Umbilical cord (tissue), 2 donors: ENCODE measurements around the gene WDR45B. TPM values are rescaled to one million over a fixed set of nuclear protein-coding genes. Genes with fewer than 3 reads are reported as not detected.
"Not testable (repeated sequence)": the region's sequence is repeated elsewhere in the genome, so short reads cannot be mapped to it uniquely, and the experiment has no call there.

Experiments used
- DNase-seq: peaks from one replicate; pipeline ENCODE4 v3.0.0-alpha.2; 2015; ENCODE audit warnings: low spot score
- total RNA-seq: library from RNA; depleted of rRNA; stranded (reverse); fragments of >200 nt; gene quantifications from one replicate; pipeline ENCODE4 v1.2.3, GENCODE V29; 2014; ENCODE audit warnings: low replicate concordance; ENCODE audit not compliant: insufficient read depth

The WDR45B gene
- total RNA-seq, 1 donor from 2014 or later = 95.1 TPM

DNA sequence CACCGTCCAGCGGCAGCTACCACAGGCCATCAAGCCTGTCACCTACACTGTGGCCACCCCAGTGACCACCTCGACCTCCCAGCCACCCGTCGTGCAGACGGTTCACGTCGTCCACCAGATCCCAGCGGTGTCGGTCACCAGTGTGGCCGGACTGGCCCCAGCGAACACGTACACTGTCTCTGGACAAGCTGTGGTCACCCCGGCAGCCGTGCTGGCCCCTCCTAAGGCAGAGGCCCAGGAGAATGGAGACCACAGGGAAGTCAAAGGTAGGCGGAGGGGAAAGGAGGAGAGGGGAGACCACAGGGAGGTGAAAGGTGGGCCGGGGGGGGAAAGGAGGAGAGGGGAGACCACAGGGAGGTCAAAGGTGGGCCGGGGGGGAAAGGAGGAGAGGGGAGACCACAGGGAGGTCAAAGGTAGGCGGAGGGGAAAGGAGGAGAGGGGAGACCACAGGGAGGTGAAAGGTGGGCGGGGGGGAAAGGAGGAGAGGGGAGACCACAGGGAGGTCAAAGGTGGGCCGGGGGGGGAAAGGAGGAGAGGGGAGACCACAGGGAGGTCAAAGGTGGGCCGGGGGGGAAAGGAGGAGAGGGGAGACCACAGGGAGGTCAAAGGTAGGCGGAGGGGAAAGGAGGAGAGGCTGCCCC, 62.2 kb downstream of the WDR45B start:
- DNase-seq = peak; percentile 83

DNA sequence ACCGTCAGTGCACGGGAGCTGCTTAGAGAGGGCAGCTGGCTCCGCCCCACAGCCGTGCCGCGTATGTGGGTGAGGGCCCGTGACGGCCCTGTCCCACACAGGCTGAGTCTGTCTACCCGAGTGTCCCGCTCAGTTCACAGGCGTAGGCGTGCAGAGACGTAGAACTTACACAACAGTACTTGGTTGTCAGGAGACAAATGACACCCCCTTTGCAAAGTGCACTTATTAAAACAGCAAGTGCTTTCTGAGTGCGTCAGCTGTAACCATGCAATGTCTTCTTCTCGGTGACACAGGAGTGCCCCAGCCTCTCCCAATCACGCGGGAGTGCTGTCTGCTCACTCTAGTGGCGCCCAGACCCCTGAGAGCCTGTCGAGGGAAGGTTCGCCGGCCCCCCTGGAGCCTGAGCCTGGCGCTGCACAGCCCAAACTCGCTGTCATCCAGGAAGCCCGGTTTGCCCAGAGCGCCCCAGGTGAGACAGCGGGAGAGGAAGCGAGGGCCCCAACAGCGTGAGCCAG, 64.5 kb downstream of the WDR45B start:
- DNase-seq = no peak

GRCh38 chr17:82582709-82583108, 65.5 kb downstream of the WDR45B start:
- no peak for DNase-seq

DNA sequence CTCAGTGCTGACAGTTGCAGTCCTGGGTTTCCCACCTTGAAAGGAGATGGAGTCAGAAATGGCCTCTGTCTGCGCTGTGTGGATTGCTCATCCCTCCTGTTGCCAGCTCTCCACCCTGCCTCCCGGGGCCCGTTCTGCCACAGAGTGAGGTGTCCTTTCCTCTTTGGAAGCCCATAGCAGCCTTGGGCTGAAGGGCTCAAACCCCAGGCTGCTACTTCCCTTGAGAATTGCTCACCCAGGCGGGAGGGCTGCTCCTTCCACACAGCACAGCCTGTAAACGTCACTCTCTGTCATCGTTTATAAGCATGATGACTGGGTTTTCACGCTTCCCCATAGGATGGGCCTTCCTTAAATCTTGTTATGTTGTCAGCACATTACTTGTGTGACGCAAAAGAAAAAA, 66.0 kb downstream of the WDR45B start:
- DNase-seq = no peak

DNA sequence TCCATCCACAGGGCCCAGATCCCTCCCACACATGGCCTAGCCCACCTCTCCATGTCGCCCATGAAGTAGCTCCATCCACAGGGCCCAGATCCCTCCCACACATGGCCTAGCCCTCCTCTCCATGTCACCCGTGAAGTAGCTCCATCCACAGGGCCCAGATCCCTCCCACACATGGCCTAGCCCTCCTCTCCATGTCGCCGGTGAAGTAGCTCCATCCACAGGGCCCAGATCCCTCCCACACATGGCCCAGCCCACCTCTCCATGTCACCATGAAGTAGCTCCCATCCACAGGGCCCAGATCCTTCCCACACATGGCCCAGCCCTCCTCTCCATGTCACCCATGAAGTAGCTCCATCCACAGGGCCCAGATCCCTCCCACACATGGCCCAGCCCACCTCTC, 68.3 kb downstream of the WDR45B start:
- not testable (repeated sequence) for DNase-seq

GRCh38 chr17:82577300-82577699, 70.9 kb downstream of the WDR45B start:
- no peak for DNase-seq

DNA sequence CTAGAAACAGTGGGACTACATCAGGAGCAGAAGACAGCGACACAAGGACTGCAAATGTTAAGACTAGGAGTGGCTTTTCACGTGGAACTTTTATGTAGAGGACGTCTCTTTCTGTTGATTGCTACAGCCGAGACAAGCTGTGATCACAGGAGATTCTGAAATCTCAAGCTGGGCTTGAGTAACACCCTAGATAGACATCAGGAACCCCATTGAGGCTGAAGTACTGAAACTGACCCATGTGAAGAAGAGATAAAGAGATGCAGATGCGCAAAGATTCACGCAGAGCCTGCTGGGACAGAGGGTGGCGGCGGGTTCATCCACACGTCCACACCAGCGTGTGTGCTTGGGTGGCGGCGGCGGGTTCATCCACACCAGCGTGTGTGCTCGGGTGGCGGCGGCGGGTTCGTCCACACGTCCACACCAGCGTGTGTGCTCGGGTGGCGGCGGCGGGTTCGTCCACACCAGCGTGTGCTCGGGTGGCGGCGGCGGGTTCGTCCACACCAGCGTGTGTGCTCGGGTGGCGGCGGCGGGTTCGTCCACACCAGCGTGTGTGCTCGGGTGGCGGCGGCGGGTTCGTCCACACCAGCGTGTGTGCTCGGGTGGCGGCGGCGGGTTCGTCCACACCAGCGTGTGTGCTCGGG, 72.5 kb downstream of the WDR45B start:
- DNase-seq = not testable (repeated sequence)

DNA sequence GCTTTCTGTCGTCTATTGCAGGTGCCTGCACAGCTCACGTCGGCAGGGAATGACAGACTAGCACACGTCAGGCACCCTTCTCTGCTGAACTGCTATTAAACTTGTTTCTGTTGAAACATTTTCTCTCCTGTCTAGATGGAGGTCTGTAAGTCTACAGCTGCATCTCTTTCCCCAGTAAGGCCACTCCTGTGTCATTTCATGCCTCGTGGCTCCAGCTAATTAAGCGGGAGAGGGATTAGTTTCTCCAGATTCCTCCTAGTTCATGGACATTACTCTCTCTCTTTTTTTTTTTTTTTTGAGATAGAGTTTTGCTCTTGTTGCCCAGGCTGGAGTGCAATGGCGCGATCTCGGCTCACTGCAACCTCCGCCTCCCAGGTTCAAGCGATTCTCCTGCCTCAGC, 74.2 kb downstream of the WDR45B start:
- DNase-seq = no peak

GRCh38 chr17:82571855-82572254, 76.4 kb downstream of the WDR45B start:
- no peak for DNase-seq

DNA sequence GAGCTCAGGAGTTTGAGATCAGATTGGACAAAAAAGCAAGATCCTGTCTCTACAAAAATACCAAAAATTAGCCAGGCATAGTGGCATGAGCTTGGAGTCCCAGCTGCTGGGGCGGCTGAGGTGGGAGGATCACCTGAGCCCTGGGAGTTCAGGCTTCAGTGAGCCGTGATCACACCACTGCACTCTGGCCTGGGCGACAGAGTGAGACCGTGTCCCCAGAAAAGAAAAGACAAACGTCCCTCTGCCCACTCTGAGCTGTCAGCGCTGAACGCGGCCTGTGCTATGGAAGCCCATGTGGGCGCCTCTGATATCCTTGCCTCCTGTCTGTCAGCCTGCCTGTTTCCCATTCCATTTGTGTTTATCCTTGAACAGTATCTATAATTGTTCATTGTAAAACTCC, 78.0 kb downstream of the WDR45B start:
- no peak for DNase-seq

DNA sequence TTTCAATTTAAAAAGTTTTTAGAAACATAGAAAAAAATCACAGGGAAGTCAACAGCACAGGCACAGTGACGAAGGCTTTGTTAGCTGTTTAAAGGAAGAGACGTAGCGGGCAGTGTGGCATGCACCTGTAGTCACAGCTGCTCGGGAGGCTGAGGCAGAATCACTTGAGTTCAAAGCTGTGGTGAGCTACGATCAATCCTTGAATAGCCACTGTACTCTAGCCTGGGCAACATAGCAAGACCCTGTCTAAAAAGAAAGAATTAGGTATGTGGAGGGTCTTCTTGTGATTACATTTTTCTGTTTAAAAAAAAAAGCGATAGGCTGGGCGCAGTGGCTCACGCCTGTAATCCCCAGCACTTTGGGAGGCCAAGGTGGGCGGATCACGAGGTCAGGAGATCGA, 78.6 kb downstream of the WDR45B start:
- DNase-seq = no peak

DNA sequence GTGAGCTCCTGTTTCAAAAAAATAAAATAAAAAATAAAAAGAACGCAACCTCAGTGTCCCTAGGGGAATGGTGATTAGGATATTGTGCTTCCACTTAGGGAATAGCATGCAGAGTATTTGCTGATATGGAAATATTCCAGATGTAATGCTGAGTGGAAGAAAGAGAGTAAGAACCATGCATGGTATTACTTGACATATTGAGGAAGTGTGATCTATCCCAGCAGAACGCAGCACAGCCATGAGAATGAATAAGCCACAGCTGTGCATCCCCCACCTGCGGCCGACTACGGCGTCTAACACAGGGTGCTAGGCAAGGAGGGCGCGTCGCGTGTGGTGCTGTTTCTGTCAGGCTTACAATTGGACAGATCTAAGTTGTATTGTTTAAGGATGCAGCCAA, 79.2 kb downstream of the WDR45B start:
- DNase-seq = peak; percentile 51

DNA sequence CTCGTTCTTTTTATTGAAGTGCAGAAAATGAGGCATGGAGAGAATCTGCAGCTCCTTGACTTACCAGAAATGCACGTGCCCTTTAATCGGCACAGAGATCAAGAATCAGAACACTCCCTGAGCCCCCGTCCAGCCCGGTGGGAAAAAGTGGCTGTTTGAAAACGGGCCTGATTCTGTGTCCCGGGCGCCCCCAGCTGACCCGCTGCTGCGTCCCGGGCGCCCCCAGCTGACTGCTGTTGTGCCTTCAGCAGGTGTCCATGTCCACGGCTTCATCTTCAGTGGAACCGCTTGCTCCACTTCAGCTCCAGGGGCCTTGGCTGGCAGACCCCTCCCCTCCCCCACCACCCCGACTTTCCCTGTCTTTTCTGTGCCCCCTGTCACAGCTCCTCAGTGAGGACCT, 81.0 kb downstream of the WDR45B start:
- DNase-seq = no peak

- DNase-seq = no peak
These were observed 81.9 kb downstream of the WDR45B start for GRCh38 chr17:82566129-82566960.

DNA sequence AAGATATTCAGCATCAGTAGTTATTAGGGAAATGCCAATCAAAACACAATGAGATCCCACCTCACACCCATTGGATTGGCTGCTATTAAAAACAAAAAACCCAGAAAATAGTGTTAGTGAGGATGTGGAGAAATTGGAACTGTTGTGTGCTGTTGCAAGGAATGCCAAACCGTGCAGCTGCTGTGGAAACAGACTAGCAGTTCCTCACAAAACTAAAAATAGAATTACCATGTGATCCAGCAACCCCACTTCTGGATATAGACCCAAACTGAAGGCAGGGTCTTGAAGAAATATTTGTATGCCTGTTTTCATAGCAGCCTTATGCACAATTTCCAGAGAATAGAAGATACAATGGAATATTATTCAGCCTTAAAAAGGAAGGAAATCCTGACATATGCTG, 82.7 kb downstream of the WDR45B start:
- DNase-seq = no peak

Other genes starting within 250 kb of the WDR45B start
- 12.5 TPM for gene HEXD, start 230.1 kb downstream of the WDR45B start, total RNA-seq
- 8.4 TPM for gene OGFOD3, start 229.9 kb downstream of the WDR45B start, total RNA-seq
- gene CYBC1, start 197.7 kb downstream of the WDR45B start, total RNA-seq = 38.0 TPM
- gene NARF, start 189.7 kb downstream of the WDR45B start, total RNA-seq = 39.7 TPM
- 25.0 TPM for gene FOXK2, start 128.7 kb downstream of the WDR45B start, total RNA-seq
- gene RAB40B, start 50.3 kb upstream of the WDR45B start, total RNA-seq = 14.4 TPM
- gene FN3KRP, start 68.3 kb upstream of the WDR45B start, total RNA-seq = 5.3 TPM
- 3.4 TPM for gene FN3K, start 87.2 kb upstream of the WDR45B start, total RNA-seq
- gene TBCD, start 103.6 kb upstream of the WDR45B start, total RNA-seq = 25.8 TPM
- gene ZNF750, start 191.6 kb upstream of the WDR45B start, total RNA-seq = 2.4 TPM